ENCODE measurements around the gene PGAP3.

PGAP3 gene

GRCh38 chr17:39672522-39673334 lies 15.1 kb downstream of the PGAP3 start:
- DNase-seq (ENCODE audit: low read depth), result no peak
- TF ChIP-seq, protein P1, sequence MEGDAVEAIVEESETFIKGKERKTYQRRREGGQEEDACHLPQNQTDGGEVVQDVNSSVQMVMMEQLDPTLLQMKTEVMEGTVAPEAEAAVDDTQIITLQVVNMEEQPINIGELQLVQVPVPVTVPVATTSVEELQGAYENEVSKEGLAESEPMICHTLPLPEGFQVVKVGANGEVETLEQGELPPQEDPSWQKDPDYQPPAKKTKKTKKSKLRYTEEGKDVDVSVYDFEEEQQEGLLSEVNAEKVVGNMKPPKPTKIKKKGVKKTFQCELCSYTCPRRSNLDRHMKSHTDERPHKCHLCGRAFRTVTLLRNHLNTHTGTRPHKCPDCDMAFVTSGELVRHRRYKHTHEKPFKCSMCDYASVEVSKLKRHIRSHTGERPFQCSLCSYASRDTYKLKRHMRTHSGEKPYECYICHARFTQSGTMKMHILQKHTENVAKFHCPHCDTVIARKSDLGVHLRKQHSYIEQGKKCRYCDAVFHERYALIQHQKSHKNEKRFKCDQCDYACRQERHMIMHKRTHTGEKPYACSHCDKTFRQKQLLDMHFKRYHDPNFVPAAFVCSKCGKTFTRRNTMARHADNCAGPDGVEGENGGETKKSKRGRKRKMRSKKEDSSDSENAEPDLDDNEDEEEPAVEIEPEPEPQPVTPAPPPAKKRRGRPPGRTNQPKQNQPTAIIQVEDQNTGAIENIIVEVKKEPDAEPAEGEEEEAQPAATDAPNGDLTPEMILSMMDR (IDR thresholded peaks at IDR 0.05; ENCODE audit: control insufficient read depth, insufficient read depth, low read depth, low read length, missing control alignments), result no peak
- H3K4me3 ChIP-seq (ENCODE audit: control insufficient read depth, low read depth, low read length), result no peak overlapping the region

GRCh38 chr17:39671651-39672521 lies 16.0 kb downstream of the PGAP3 start:
- TF ChIP-seq, protein P1 (IDR thresholded peaks at IDR 0.05; ENCODE audit: control insufficient read depth, insufficient read depth, low read depth, low read length, missing control alignments), result peak; percentile 67
- no peak overlapping the region for H3K4me3 ChIP-seq (ENCODE audit: control insufficient read depth, low read depth, low read length)
- DNase-seq (ENCODE audit: low read depth), result no peak

DNA sequence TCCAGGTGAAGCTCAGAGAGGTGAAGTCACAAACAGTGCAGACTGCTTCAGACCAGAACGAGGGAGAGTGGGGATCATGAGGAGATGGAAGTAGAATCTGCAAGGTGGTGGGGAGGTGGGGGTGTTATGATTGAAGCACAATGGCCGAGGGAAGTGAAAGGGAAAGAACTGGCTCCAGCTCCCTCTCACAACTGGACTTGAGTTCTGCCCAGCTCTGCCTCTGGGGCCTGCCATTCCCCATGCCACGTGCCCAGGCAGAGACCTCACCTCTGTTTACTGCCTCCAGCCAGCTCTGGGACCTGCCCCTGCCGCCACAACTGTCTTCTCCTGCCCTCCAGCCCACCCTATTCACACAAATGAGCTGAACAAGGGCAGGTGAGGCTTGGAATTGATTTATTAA lies 17.1 kb downstream of the PGAP3 start:
- no peak overlapping the region for H3K4me3 ChIP-seq (ENCODE audit: control insufficient read depth, low read depth, low read length)
- TF ChIP-seq, protein P1 (IDR thresholded peaks at IDR 0.05; ENCODE audit: control insufficient read depth, insufficient read depth, low read depth, low read length, missing control alignments), result no peak
- no peak for DNase-seq (ENCODE audit: low read depth)

DNA sequence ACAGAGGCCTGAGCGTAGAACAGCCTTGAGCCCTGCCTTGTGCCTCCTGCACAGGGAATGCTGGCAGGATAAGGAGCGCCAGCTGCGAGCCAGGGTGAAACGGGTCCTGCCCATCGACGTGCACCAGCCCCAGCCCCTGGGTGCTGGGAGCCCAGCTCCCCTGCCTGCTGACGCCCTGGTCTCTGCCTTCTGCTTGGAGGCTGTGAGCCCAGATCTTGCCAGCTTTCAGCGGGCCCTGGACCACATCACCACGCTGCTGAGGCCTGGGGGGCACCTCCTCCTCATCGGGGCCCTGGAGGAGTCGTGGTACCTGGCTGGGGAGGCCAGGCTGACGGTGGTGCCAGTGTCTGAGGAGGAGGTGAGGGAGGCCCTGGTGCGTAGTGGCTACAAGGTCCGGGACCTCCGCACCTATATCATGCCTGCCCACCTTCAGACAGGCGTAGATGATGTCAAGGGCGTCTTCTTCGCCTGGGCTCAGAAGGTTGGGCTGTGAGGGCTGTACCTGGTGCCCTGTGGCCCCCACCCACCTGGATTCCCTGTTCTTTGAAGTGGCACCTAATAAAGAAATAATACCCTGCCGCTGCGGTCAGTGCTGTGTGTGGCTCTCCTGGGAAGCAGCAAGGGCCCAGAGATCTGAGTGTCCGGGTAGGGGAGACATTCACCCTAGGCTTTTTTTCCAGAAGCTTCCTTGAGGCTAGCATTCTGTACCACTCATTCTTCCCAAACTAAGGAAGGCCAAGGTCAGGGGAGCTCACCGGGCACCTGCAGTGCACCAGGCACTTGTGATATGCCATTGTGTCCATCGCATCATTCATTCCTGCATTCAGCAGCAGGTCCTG lies 17.7 kb downstream of the PGAP3 start:
- H3K4me3 ChIP-seq (ENCODE audit: control insufficient read depth, low read depth, low read length), result no peak overlapping the region
- no peak for DNase-seq (ENCODE audit: low read depth)
- TF ChIP-seq, protein P1 (IDR thresholded peaks at IDR 0.05; ENCODE audit: control insufficient read depth, insufficient read depth, low read depth, low read length, missing control alignments), result no peak

GRCh38 chr17:39667945-39668924 lies 19.6 kb downstream of the PGAP3 start, which contains the start of gene PNMT:
TSS of gene PNMT (plus strand) at chr17:39668453. CDS start at chr17:39668476, 23 bp downstream.
- TF ChIP-seq, protein P1 (IDR thresholded peaks at IDR 0.05; ENCODE audit: control insufficient read depth, insufficient read depth, low read depth, low read length, missing control alignments), result peak; percentile 64
- DNase-seq (ENCODE audit: low read depth), result no peak
- H3K4me3 ChIP-seq (ENCODE audit: control insufficient read depth, low read depth, low read length), result no peak within 1 kb of the TSS
